Subcutaneous abdominal adipose tissue (tissue), 5 donors: Measurements from ENCODE around the gene SPAG6.
A peak's percentile ranks its signal among the peaks of the same experiment; 100 is the strongest.

Experiments
- H3K27ac ChIP-seq: one replicate; pipeline ENCODE4 v1.7.0; 2013; ENCODE audit warnings: low read depth, mild to moderate bottlenecking, inconsistent platforms, low read length, moderate library complexity
- H3K27me3 ChIP-seq, 5 donors: one replicate each; pipeline ENCODE4 v1.7.0; 2013; ENCODE audit warnings: low read length in 5 of 5, inconsistent platforms in 1 of 5; ENCODE audit not compliant: control insufficient read depth in 5 of 5, insufficient read depth in 4 of 5
- H3K36me3 ChIP-seq, 5 donors: one replicate each; pipeline ENCODE4 v1.7.0; 2013; ENCODE audit warnings: low read length in 5 of 5; ENCODE audit not compliant: control insufficient read depth in 5 of 5, insufficient read depth in 5 of 5
- H3K4me1 ChIP-seq, 5 donors: one replicate each; pipeline ENCODE4 v1.7.0; 2013; ENCODE audit warnings: low read length in 5 of 5, mild to moderate bottlenecking in 3 of 5, moderate library complexity in 1 of 5; ENCODE audit not compliant: control insufficient read depth in 5 of 5, insufficient read depth in 5 of 5
- H3K4me3 ChIP-seq, 5 donors: one replicate each; pipeline ENCODE4 v1.7.0; 2013; ENCODE audit warnings: low read length in 5 of 5, low read depth in 1 of 5
- H3K9ac ChIP-seq, 5 donors: one replicate each; pipeline ENCODE4 v1.7.0; 2013; ENCODE audit warnings: low read length in 5 of 5, mild to moderate bottlenecking in 4 of 5, moderate library complexity in 3 of 5
- H3K9me3 ChIP-seq, 5 donors: one replicate each; pipeline ENCODE4 v1.7.0; 2013; ENCODE audit warnings: low read length in 5 of 5; ENCODE audit not compliant: control insufficient read depth in 5 of 5
- donor health status: healthy.
- donor health status: healthy.
- donor health status: healthy.
- donor health status: healthy.
- donor health status: healthy.

The SPAG6 gene

DNA sequence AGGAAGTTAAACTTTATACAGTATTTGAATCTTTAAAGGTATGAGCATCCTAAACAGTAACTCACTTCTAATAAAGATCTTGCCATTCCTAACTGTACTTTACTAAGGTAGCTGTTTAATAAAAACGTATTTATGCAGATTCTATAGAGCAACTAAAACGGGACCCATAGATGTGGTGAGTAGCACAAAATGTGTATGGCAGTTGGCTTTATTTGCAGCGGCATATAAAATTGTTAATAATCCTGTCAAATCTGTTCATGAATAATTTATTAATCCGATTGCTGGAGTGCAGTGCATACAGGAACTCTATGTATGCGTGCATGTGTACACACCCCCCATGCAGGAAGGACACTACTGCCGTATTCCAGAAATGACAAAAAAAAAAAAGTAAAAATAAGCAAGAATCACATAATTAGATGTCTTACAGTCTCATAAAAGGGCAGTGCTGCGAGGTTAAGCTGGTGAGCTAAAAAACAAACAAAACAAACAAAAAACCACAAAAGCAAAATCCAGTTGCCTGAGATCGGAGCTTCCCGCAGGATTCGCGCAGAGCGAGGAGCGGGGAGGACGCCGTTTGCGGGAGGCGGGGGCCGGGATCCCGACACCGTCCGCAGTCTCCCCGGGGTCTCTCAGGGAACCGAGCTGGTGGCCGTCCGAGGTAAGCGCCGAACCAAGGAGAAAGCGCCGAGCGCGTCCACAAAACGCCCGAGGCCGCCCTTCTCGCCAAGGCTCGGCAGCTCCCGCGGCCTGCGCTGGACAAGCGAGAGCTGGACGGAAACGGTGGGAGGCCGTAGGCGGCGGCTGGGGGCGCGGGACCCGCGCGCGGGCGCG lies 29.6 kb upstream of the SPAG6 start:
- no peaks in the 10 kb centered on the region for H3K9me3 ChIP-seq
- peaks cover 3 to 34% (median 23%) of the 10 kb centered on the region in 5 donors for H3K4me1 ChIP-seq
- H3K9ac ChIP-seq: peak overlapping the region; percentile 69 to 95 (median 77)
- peak overlapping the region; percentile 96 for H3K27ac ChIP-seq
- H3K36me3 ChIP-seq: no peaks in the 10 kb centered on the region
- no peaks in the 10 kb centered on the region for H3K27me3 ChIP-seq
- H3K4me3 ChIP-seq: peak overlapping the region; percentile 73 to 97 (median 87)

DNA sequence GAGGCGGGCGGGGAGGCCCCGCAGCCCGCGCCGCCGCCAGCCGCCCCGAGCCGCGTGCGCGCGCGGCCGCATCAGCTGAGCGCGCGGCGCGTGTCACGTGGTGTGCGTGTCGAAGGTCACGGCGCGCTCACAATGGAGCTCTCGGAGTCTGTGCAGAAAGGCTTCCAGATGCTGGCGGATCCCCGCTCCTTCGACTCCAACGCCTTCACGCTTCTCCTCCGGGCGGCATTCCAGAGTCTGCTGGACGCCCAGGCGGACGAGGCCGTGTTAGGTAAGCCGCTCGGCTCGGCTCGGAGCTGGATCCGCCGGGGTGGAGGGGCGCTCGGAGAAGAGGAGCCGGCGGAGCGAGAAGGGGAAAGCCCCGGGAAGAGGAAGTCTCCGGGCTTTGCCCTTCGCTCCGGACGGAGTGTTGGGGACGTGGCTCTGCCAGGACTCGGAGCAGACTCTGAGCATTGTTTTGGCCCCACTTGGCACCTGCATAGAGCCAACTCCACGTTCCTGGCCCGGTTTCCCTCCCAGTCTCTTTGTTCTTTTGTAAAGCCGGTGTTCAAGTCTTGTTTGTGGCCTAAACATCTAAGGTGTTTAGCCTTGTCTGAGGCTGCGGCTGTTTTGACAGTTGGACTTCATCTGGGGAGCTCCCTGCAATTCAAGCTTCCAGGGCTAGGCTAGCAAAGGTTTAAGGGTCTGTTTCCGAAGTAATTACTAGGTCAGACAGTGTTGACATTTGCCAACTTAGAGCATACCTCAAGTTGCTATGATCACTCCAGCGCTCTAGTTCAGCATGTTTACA lies 28.8 kb upstream of the SPAG6 start, which contains the start of gene COMMD3:
TSS of gene COMMD3 (plus strand) at position 103 of the 790 bp plus-strand sequence. CDS start at position 133, 30 bp downstream.
- H3K9ac ChIP-seq: peak within 1 kb of the TSS; percentile 77 to 95 (median 88)
- no peaks in the 10 kb centered on the region for H3K9me3 ChIP-seq
- peaks cover 3 to 34% (median 23%) of the 10 kb centered on the region in 5 donors for H3K4me1 ChIP-seq
- H3K4me3 ChIP-seq: peak within 1 kb of the TSS; percentile 86 to 97 (median 93)
- H3K27ac ChIP-seq: peak within 1 kb of the TSS; percentile 96
- no peaks in the 10 kb centered on the region for H3K27me3 ChIP-seq
- H3K36me3 ChIP-seq: no peaks in the 10 kb centered on the region

DNA sequence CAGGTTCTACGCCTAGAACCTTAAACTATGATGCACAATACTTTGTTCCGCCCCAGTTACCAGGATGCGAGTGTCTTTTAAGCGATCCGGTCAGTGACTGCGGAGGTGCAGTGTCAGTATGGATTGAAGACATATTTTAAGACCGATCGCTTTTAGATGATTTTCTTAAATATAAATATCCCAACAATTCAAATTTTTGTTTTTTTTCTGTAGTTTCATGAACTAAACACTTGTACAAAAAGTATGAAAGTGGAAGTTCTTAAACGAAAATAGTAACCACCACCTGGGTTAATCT lies 28.3 kb upstream of the SPAG6 start:
- H3K36me3 ChIP-seq: no peaks in the 10 kb centered on the region
- H3K27me3 ChIP-seq: peaks cover 0 to under 1% (median 0%) of the 10 kb centered on the region in 5 donors
- peak overlapping the region; percentile 96 for H3K27ac ChIP-seq
- H3K9ac ChIP-seq: peak overlapping the region; percentile 56 to 89 (median 81)
- peaks cover 3 to 35% (median 25%) of the 10 kb centered on the region in 5 donors for H3K4me1 ChIP-seq
- no peaks in the 10 kb centered on the region for H3K9me3 ChIP-seq
- H3K4me3 ChIP-seq: peak overlapping the region; percentile 86 to 97 (median 93)

DNA sequence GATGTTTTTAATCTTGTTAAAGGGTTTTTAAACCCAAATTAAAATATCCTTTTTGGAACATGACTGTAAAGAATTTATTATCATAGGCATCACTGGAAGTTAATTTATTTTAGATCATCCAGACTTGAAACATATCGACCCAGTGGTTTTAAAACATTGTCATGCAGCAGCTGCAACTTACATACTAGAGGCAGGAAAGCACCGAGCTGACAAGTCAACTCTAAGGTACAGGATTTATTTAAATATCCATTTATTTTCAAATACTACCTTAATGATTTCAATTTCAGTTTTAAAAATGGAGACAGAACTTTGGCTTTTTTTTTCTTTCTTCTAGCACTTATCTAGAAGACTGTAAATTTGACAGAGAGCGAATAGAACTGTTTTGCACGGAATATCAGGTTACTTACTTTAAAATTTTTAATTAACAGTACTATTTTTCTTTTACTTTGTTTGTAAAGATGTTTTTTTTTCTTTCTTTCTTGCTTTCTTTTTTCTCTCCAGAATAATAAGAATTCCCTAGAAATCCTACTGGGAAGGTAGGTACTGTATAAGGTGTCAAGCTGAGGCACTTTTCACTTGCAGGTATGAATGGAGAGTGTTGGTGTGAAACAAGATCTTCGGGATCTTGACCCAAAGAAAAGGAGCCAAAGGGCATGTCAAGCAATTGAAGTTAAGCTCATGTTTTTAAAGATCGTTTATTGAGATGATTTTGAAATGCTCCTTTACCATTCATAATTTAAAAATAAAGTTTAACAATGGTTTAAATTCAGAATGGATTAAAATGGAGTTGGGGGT lies 27.3 kb upstream of the SPAG6 start:
- Histone ChIP-seq H3K27ac (no peak overlapping the region), H3K9me3 (no peaks in the 10 kb centered on the region), H3K4me1 (peaks cover 3 to 44% (median 34%) of the 10 kb centered on the region in 5 donors), H3K36me3 (no peaks in the 10 kb centered on the region), H3K27me3 (peaks cover 0 to 6% (median 2%) of the 10 kb centered on the region in 5 donors), H3K4me3 (no peak overlapping the region), H3K9ac (no peak overlapping the region)

DNA sequence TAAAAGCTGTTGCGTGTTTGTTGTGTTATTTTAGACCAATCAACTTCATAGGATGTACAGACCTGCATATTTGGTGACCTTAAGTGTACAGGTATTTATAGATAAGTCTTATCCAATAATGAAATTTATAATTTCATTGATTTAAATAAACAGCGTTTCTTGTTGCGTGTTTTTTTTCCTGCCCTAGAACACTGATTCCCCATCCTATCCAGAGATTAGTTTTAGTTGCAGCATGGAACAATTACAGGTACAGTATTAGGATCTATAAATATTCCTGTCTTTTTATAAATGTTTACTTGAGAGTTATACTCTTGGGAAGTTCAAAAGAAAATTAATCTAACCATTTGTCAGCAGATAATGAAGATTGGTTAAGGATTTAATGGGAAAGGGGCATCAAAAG lies 26.5 kb upstream of the SPAG6 start:
- peaks cover 3 to 51% (median 39%) of the 10 kb centered on the region in 5 donors for H3K4me1 ChIP-seq

DNA sequence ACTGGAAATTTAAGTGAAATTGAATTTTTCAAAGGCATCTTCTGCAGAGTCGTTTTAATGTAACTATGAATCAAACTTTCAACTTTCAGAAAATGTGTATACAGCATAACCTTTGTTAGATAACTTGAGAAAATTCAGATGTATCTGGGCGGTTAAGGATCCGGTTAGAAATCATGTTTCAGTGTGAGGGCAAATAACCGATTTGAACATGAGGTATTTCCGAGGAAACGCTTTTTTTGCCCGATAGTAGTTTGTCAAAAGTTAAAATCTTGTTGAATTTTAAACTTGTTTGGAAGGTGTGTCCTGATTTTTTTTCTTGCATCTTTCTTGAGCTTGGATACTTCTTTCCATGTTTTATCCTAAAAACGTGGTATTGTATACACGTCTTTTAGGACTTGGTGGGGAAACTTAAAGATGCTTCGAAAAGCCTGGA lies 25.7 kb upstream of the SPAG6 start:
- H3K9me3 ChIP-seq: no peaks in the 10 kb centered on the region
- peak overlapping the region in 3 of 5 donors; percentile 56 to 71 (median 57) for H3K4me3 ChIP-seq
- peaks cover 3 to 56% (median 44%) of the 10 kb centered on the region in 5 donors for H3K4me1 ChIP-seq
- no peaks in the 10 kb centered on the region for H3K36me3 ChIP-seq
- peak overlapping the region; percentile 57 for H3K27ac ChIP-seq
- H3K27me3 ChIP-seq: peaks cover 0 to 14% (median 2%) of the 10 kb centered on the region in 5 donors
- peak overlapping the region in 1 of 5 donors; percentile 43 for H3K9ac ChIP-seq

More for the DNA sequence above, 26.5 kb upstream of the SPAG6 start:
- no peak overlapping the region for H3K27ac ChIP-seq
- H3K9me3 ChIP-seq: no peaks in the 10 kb centered on the region
- peaks cover 0 to 13% (median 2%) of the 10 kb centered on the region in 5 donors for H3K27me3 ChIP-seq
- H3K9ac ChIP-seq: no peak overlapping the region
- H3K36me3 ChIP-seq: no peaks in the 10 kb centered on the region
- H3K4me3 ChIP-seq: no peak overlapping the region

DNA sequence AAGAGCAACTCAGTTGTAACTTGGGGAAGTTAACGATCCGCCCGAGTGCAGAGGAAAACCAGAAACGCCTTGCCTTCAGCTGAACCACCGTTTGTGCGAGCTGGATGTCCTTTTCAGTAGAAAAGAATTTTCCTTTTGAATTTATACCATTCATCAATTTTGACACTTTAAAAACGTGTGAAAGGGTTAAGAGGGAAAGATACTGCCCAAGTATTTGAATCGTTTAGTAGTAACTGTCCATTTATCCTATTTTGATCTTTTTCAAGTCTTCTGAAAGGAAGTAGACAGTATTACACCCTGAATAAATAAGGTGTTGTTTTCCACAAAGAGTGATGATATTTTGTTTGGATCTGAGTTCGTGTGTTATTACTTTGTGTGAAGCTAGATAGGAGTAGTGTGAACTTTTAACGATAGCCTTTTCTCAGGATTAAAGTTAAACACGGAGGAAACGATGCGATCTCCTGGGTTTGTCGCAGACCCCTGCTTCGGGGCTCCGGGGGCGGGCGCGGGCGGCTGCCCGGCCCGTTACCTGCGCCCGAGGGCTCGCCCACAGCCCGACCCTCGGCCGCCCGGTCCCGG lies 25.2 kb upstream of the SPAG6 start:
- Histone ChIP-seq H3K27ac (peak overlapping the region; percentile 57), H3K27me3 (peaks cover 0 to 18% (median 2%) of the 10 kb centered on the region in 5 donors), H3K9me3 (no peaks in the 10 kb centered on the region), H3K36me3 (no peaks in the 10 kb centered on the region), H3K4me3 (peak overlapping the region; percentile 56 to 71 (median 66)), H3K9ac (peak overlapping the region; percentile 11 to 85 (median 75)), H3K4me1 (peaks cover 3 to 60% (median 49%) of the 10 kb centered on the region in 5 donors)

DNA sequence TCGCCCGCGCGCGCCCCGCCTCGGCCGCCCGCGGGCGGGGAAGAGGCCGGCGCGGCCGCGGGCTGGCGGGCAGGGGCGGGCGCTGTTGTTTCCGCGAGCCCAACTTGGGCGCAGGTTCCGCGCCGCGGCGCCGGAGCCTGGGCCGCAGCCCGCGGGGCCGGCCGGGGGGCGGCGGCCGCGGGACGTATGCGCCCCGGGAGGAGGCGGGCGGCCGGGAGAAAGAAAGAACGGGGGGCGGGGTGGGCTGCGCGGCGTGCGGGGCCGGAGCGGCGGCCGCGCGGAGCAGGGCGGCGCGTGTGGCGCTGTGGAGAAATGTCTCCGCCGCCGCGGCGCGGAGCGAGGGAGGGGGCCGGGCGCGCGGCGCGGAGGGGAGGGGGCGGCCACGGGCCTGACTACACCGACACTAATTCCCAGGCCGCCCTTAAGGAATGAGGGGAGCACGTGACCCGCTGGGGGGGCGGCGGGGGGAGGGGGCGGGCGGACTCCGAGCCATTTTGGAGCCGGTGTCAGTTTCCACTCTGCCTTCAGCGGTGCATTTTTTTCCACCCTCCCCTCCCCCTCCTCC lies 24.6 kb upstream of the SPAG6 start, which contains the start of gene BMI1:
TSS of gene BMI1 (plus strand) at position 509 of the 565 bp plus-strand sequence. CDS start 5,351 bp downstream, outside the sequence.
- Histone ChIP-seq H3K9ac (peak within 1 kb of the TSS; percentile 11 to 85 (median 79)), H3K27ac (peak within 1 kb of the TSS; percentile 82), H3K9me3 (no peaks in the 10 kb centered on the region), H3K36me3 (no peaks in the 10 kb centered on the region), H3K27me3 (peaks cover 0 to 18% (median 2%) of the 10 kb centered on the region in 5 donors), H3K4me1 (peaks cover 3 to 55% (median 45%) of the 10 kb centered on the region in 5 donors), H3K4me3 (peak within 1 kb of the TSS; percentile 66 to 90 (median 79))
